K562 (cell line): ENCODE results near the gene MEPE. TPM values are rescaled to one million over a fixed set of nuclear protein-coding genes. Genes with fewer than 3 reads are reported as not detected.

Experiments
- ATAC-seq: fragments of 200-7000 bp; cut with Tn5 transposase; 3 replicates; pipeline ENCODE4 v1.9.1; 2020; ENCODE audit warnings: moderate library complexity
- BruUV-seq: library from RNA; stranded (reverse); fragments of 400-500 nt; replicated peaks from 2 replicates; lab custom pipeline; 2021; lab: Mats Ljungman, UMichigan
- CTCF ChIA-PET: fragments of 300-600 bp; formaldehyde crosslinking; extraction: SDS; loops from one replicate; lab custom pipeline; 2021; ENCODE audit warnings: low intra/inter-chr PET ratio; lab: Yijun Ruan, JAX
- POLR2A ChIA-PET: fragments of 300-600, 350-650 bp; sonication (Branson Sonifier 250); formaldehyde crosslinking; extraction: SDS; loops from one replicate; lab custom pipeline; 2021; ENCODE audit warnings: antibody characterized with exemption, inconsistent platforms; lab: Yijun Ruan, JAX
- DNase-seq, 4 experiments: peaks; one replicate each; pipeline versions ENCODE4 v3.0.0 to v3.0.0-alpha.2; 2011 to 2018; ENCODE audit warnings: low spot score in 3 of 4, mixed read lengths in 3 of 4; ENCODE audit errors: extremely low read depth in 1 of 4
- FAIRE-seq: peaks from 2 replicates; lab custom pipeline; 2011; peaks lifted over from hg19 to GRCh38; lab: Jason Lieb, UNC
- H2AFZ ChIP-seq: 2 replicates; pipeline ENCODE4 v1.6.0; 2011; ENCODE audit warnings: low read depth, low read length, control low read depth, inconsistent platforms
- H3K27ac ChIP-seq: fragments of 200-600 bp; 3 replicates; pipeline ENCODE4 v1.8.0; 2011; ENCODE audit warnings: low read depth, mild to moderate bottlenecking, control low read depth, inconsistent platforms, low read length, moderate library complexity, mixed read lengths; ENCODE audit errors: extremely low read depth
- H3K27me3 ChIP-seq, 2 experiments: fragments of 300-600 bp in 1 of 2; 2 replicates in 1 of 2; 3 replicates in 1 of 2; pipeline versions ENCODE4 v1.6.0 to v1.8.0; 2011; ENCODE audit warnings: inconsistent platforms in 2 of 2, low read length in 2 of 2, mild to moderate bottlenecking in 1 of 2, mixed read lengths in 1 of 2, moderate library complexity in 1 of 2; ENCODE audit not compliant: control insufficient read depth in 2 of 2, insufficient read depth in 2 of 2
- H3K36me3 ChIP-seq: fragments of 300-600 bp; 3 replicates; pipeline ENCODE4 v1.8.0; 2011; ENCODE audit warnings: mild to moderate bottlenecking, low read length, inconsistent platforms; ENCODE audit not compliant: control insufficient read depth, insufficient read depth
- H3K4me1 ChIP-seq, 2 experiments: fragments of 200-600 bp in 1 of 2; replicated peaks in 1 of 2; 2 replicates in 1 of 2; 3 replicates in 1 of 2; pipeline versions ENCODE4 v1.5.1 to v1.8.0; 2011; ENCODE audit warnings: inconsistent platforms in 2 of 2, low read length in 2 of 2, mild to moderate bottlenecking in 1 of 2, mixed read lengths in 1 of 2, moderate library complexity in 1 of 2; ENCODE audit not compliant: control insufficient read depth in 2 of 2, insufficient read depth in 2 of 2
- H3K4me2 ChIP-seq: 2 replicates; pipeline ENCODE4 v1.6.1; 2011; ENCODE audit warnings: low read length, control low read depth, inconsistent platforms, mixed read lengths; ENCODE audit not compliant: insufficient read depth
- H3K4me3 ChIP-seq: fragments of 200-600 bp; sonication (generic), shearing (Covaris generic); 2 replicates; pipeline ENCODE4 v1.5.1; 2016; ENCODE audit warnings: control low read depth, inconsistent platforms
- H3K79me2 ChIP-seq: fragments of 200-600 bp; 3 replicates; pipeline ENCODE4 v1.8.0; 2011; ENCODE audit warnings: low read length, inconsistent platforms; ENCODE audit not compliant: control insufficient read depth, insufficient read depth
- H3K9ac ChIP-seq, 2 experiments: 2 replicates each; pipeline versions ENCODE4 v1.6.0 to v1.6.1; 2011; ENCODE audit warnings: low read depth in 2 of 2, low read length in 2 of 2, control low read depth in 1 of 2, inconsistent platforms in 1 of 2, mild to moderate bottlenecking in 1 of 2, mixed read lengths in 1 of 2; ENCODE audit not compliant: insufficient read depth in 1 of 2
- H3K9me1 ChIP-seq: one replicate; pipeline ENCODE4 v1.6.0; 2011; ENCODE audit warnings: inconsistent platforms, mild to moderate bottlenecking, low read length, moderate library complexity; ENCODE audit not compliant: control insufficient read depth, insufficient read depth
- H3K9me3 ChIP-seq: replicated peaks from 2 replicates; pipeline ENCODE4 v1.5.1; 2011; ENCODE audit warnings: low read depth, low read length, inconsistent platforms; ENCODE audit not compliant: control insufficient read depth, insufficient read depth
- H4K20me1 ChIP-seq: replicated peaks from 2 replicates; pipeline ENCODE4 v1.6.1; 2011; ENCODE audit warnings: low read length, inconsistent platforms, mixed read lengths; ENCODE audit not compliant: control insufficient read depth, insufficient read depth
- CSDE1 ChIP-seq, 2 experiments: fragments of 450-650 bp; IDR thresholded peaks; 2 replicates each; pipeline ENCODE4 v1.6.1; 2016; ENCODE audit warnings: mild to moderate bottlenecking in 1 of 2
- HNRNPH1 ChIP-seq: fragments of 200-400 bp; formaldehyde crosslinking; optimal IDR thresholded peaks from 2 replicates; pipeline ENCODE3; 2017; ENCODE audit warnings: low read depth, mild to moderate bottlenecking, low read length, moderate library complexity
- KLF16 ChIP-seq: IDR thresholded peaks from 2 replicates; pipeline ENCODE4 v1.6.1; 2016; ENCODE audit warnings: antibody characterized with exemption
- KLF6 ChIP-seq: fragments of 250-450 bp; sonication (Bioruptor Pico); IDR thresholded peaks from 2 replicates; pipeline ENCODE4 v1.4.0; 2020; ENCODE audit warnings: mild to moderate bottlenecking, moderate library complexity, borderline replicate concordance
- MAFG ChIP-seq: fragments of 450-650 bp; conservative IDR thresholded peaks from 2 replicates; pipeline ENCODE4 v1.6.1; 2016; ENCODE audit warnings: missing genetic modification characterization, missing compliant biosample characterization
- NUFIP1 ChIP-seq: fragments of 450-650 bp; IDR thresholded peaks from 2 replicates; pipeline ENCODE4 v1.6.1; 2018; ENCODE audit not compliant: partially characterized antibody
- RAD21 ChIP-seq, 2 experiments: fragments of 250-450 bp in 1 of 2; fragments of 450-650 bp in 1 of 2; sonication (Bioruptor Pico) in 1 of 2; formaldehyde crosslinking in 1 of 2; IDR thresholded peaks in 1 of 2; conservative IDR thresholded peaks in 1 of 2; 2 replicates each; pipeline versions ENCODE4 v1.4.0 to v1.8.0; 2020 to 2022; ENCODE audit warnings: mild to moderate bottlenecking in 2 of 2, moderate library complexity in 1 of 2
- RBM25 ChIP-seq: fragments of 200-400 bp; formaldehyde crosslinking; IDR thresholded peaks from 2 replicates; pipeline ENCODE4 v1.6.1; 2018; ENCODE audit warnings: low read length, low read depth, moderate library complexity; ENCODE audit not compliant: severe bottlenecking
- RBM39 ChIP-seq: fragments of 200-400 bp; formaldehyde crosslinking; optimal IDR thresholded peaks from 2 replicates; pipeline ENCODE3; 2018; ENCODE audit warnings: low read depth, low read length
- SMC3 ChIP-seq: conservative IDR thresholded peaks from 2 replicates; pipeline ENCODE4 v1.6.1; 2011; ENCODE audit warnings: low read depth, low read length, improper control_type of control experiment; ENCODE audit not compliant: insufficient read depth
- TFAM ChIP-seq: fragments of 250-450 bp; sonication (Bioruptor Pico); conservative IDR thresholded peaks from 2 replicates; pipeline ENCODE4 v1.5.0; 2021; ENCODE audit warnings: mild to moderate bottlenecking, moderate library complexity
- TSC22D4 ChIP-seq: fragments of 450-650 bp; IDR thresholded peaks from 2 replicates; pipeline ENCODE4 v1.6.1; 2016; ENCODE audit warnings: missing genetic modification characterization, missing biosample characterization, control low read depth
- ZNF184 ChIP-seq: sonication (generic); formaldehyde crosslinking; IDR thresholded peaks from 2 replicates; pipeline ENCODE4 v1.5.0; 2020; ENCODE audit warnings: missing genetic modification reagents
- ZNF232 ChIP-seq: sonication (generic); formaldehyde crosslinking; IDR thresholded peaks from 2 replicates; pipeline ENCODE4 v1.8.0; 2022; ENCODE audit warnings: mild to moderate bottlenecking, missing genetic modification reagents
- ZNF561 ChIP-seq: fragments of 450-650 bp; formaldehyde crosslinking; conservative IDR thresholded peaks from 2 replicates; pipeline ENCODE4 v1.4.0; 2020; ENCODE audit warnings: mild to moderate bottlenecking, moderate library complexity
- ZNF584 ChIP-seq: fragments of 200-800 bp; sonication (Bioruptor generic); IDR thresholded peaks from 2 replicates; pipeline ENCODE4 v1.6.1; 2016; ENCODE audit warnings: low read depth, mild to moderate bottlenecking, missing genetic modification characterization, missing compliant biosample characterization
- ZNF780A ChIP-seq: fragments of 250-450 bp; sonication (Bioruptor Pico); IDR thresholded peaks from 2 replicates; pipeline ENCODE4 v1.5.0; 2021; ENCODE audit warnings: mild to moderate bottlenecking
- WGBS: fragments of 100-300 bp; shearing (Covaris generic); methylation state at CpG from one replicate; pipeline ENCODE4 v1.1.6; 2016; ENCODE audit warnings: low coverage, mixed read lengths; ENCODE audit not compliant: insufficient coverage; ENCODE audit errors: missing lambda C conversion rate; 5-methylcytosine and 5-hydroxymethylcytosine counted together
- in situ Hi-C: fragments of 300-500 bp; cut with MboI; formaldehyde crosslinking; loops from 4 replicates; pipeline ENCODE4 v1.15.0; 2018; ENCODE audit warnings: inconsistent platforms, mixed read lengths
- intact Hi-C: fragments of 100-400 bp; cut with micrococcal nuclease; formaldehyde crosslinking; loops from 2 replicates; pipeline ENCODE4 v1.14.2; 2022
- polyA plus RNA-seq, 8 experiments: library from polyadenylated mRNA; depleted of rRNA in 4 of 8; stranded (reverse) in 5 of 8; unstranded in 3 of 8; fragments of >200 nt; fragmentation: Nextera tagmentation in 2 of 8; fragmentation: Illumina TruSeq in 1 of 8; extraction: Ambion mirVana in 2 of 8; extraction: Trizol in 1 of 8; gene quantifications; 2 replicates each; pipeline versions ENCODE4 v1.2.1 to v1.2.3, GENCODE V29; 2011 to 2014; ENCODE audit warnings: inconsistent platforms in 1 of 8, missing spikeins in 1 of 8
- total RNA-seq, 7 experiments: library from RNA; depleted of rRNA in 6 of 7; stranded (reverse); fragments of >200 nt in 6 of 7; fragmentation: Illumina TruSeq in 2 of 7; extraction: Trizol in 2 of 7; gene quantifications; 2 replicates each; pipeline versions ENCODE4 v1.2.1 to v1.2.3, GENCODE V29; 2011 to 2021; ENCODE audit warnings: low replicate concordance in 1 of 7
- TF ChIP-seq, protein P1 (sequence below): IDR thresholded peaks from 3 replicates; pipeline ENCODE4 v1.6.1; 2011; ENCODE audit warnings: borderline replicate concordance, mild to moderate bottlenecking; ENCODE audit not compliant: insufficient read length, insufficient read depth
- TF ChIP-seq, protein P2 (sequence below), 2 experiments: fragments of 250-450 bp in 1 of 2; fragments of 450-650 bp in 1 of 2; sonication (Bioruptor Pico) in 1 of 2; IDR thresholded peaks; 2 replicates each; pipeline versions ENCODE4 v1.6.1 to v1.8.0; 2016 to 2021; ENCODE audit warnings: mild to moderate bottlenecking in 2 of 2, moderate library complexity in 2 of 2, missing compliant biosample characterization in 1 of 2, missing genetic modification characterization in 1 of 2
- TF ChIP-seq, protein P3 (sequence below), 2 experiments: fragments of 450-650 bp in 1 of 2; sonication (generic) in 1 of 2; formaldehyde crosslinking; conservative IDR thresholded peaks; 2 replicates each; pipeline versions ENCODE4 v1.4.0 to v1.8.1; 2020 to 2022; ENCODE audit warnings: mild to moderate bottlenecking in 1 of 2, missing genetic modification reagents in 1 of 2

MEPE gene
- total and polyA plus RNA-seq, 9 of the 15 experiments (the other 6 are each of a cell fraction or from before 2014, with no cell fraction given), result not detected

DNA sequence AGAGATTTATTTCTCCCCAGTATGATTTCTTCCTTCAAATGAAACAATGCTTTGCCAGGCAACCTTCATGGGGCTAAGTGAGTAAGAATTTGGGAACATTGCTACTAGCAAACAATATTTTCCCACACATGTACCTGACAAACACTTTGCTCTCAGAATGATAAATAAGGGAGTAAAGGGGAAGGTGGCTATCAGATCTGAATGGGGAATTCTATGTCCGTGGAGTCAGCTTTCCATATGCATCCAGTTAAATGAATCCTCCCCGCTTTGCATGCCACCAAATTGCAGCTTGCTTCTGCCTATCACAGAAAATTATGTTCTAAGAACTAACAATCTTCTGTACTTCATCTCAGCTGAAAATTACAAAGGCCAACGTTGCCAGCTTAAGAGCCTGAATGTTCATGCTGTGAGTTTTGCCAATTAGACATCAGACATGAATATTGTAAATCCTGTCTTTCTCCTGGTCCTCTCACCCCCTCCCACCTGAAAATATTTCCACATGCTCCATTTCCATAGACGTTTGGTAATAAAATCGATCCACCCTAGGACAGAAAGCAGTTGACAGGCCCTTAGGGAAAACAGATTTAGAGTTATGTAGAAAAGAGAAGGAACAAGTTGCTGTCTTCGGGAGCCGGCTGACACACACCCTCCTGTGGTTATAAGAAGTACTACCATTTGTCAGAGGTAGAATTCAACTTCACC lies 6.3 kb downstream of the MEPE start:
- DNase-seq, result peak; percentile 25 to 32 (median 29)
- Histone ChIP-seq H4K20me1 (no peaks in the 10 kb centered on the region; the same call in 1 of the 2 replicates), H3K4me1 (no peaks in the 10 kb centered on the region), H2AFZ (no peak overlapping the region), H3K9ac (no peak overlapping the region), H3K27me3 (no peaks in the 10 kb centered on the region), H3K4me2 (no peak overlapping the region), H3K36me3 (no peaks in the 10 kb centered on the region), H3K79me2 (no peaks in the 10 kb centered on the region), H3K9me3 (no peaks in the 10 kb centered on the region), H3K9me1 (no peaks in the 10 kb centered on the region), H3K4me3 (no peak overlapping the region), H3K27ac (no peak overlapping the region)
- FAIRE-seq, result peak; percentile 68
- no TSS peak for BruUV-seq
- intact Hi-C loops (loop anchor here (1.0 to 5.0 kb wide), 2 partner anchors 160 to 297 kb away; no protein-coding TSS in a partner anchor), in situ Hi-C loops (no loop called here)
- ATAC-seq, result peak; percentile 78
- WGBS, result 0% methylated on average over 7 of the region's 7 CpGs
- POLR2A ChIA-PET, result interaction anchor here (0.6 to 0.8 kb wide), 2 partner anchors 151 to 176 kb away, joined by 3 to 5 read pairs; no protein-coding TSS in a partner anchor
- CTCF ChIA-PET, result interaction anchor here (0.6 to 2.8 kb wide), 2 partner anchors 159 to 161 kb away, joined by 4 to 27 read pairs; no protein-coding TSS in a partner anchor
- no peak for TF ChIP-seq TFAM (CRISPR knock-in tag)
- TF ChIP-seq ZNF780A, result no peak
- TF ChIP-seq RBM25, result no peak
- no peak for TF ChIP-seq ZNF184
- no peak for TF ChIP-seq CSDE1 (IDR thresholded peaks at IDR 0.05)
- peak; percentile 44; the same call in 1 of the 2 replicates for TF ChIP-seq SMC3
- TF ChIP-seq, protein P1, sequence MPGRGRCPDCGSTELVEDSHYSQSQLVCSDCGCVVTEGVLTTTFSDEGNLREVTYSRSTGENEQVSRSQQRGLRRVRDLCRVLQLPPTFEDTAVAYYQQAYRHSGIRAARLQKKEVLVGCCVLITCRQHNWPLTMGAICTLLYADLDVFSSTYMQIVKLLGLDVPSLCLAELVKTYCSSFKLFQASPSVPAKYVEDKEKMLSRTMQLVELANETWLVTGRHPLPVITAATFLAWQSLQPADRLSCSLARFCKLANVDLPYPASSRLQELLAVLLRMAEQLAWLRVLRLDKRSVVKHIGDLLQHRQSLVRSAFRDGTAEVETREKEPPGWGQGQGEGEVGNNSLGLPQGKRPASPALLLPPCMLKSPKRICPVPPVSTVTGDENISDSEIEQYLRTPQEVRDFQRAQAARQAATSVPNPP, result no peak
- no peak for TF ChIP-seq TSC22D4
- TF ChIP-seq ZNF232, result no peak
- TF ChIP-seq NUFIP1, result no peak
- TF ChIP-seq KLF6 (CRISPR knock-in tag), result no peak
- no peak for TF ChIP-seq HNRNPH1
- no peak for TF ChIP-seq ZNF584
- no peak for TF ChIP-seq ZNF561 (CRISPR knock-in tag)
- TF ChIP-seq, protein P2, sequence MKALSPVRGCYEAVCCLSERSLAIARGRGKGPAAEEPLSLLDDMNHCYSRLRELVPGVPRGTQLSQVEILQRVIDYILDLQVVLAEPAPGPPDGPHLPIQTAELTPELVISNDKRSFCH (CRISPR knock-in tag; IDR thresholded peaks at IDR 0.05), result no peak
- TF ChIP-seq, protein P2 (tag; IDR thresholded peaks at IDR 0.05), result no peak
- TF ChIP-seq RAD21 (CRISPR knock-in tag; conservative IDR thresholded peaks at IDR 0.05 in 1 of 2, IDR thresholded peaks at IDR 0.05 in 1 of 2), result peak; percentile 58 to 64
- no peak for TF ChIP-seq RBM39
- TF ChIP-seq, protein P3, sequence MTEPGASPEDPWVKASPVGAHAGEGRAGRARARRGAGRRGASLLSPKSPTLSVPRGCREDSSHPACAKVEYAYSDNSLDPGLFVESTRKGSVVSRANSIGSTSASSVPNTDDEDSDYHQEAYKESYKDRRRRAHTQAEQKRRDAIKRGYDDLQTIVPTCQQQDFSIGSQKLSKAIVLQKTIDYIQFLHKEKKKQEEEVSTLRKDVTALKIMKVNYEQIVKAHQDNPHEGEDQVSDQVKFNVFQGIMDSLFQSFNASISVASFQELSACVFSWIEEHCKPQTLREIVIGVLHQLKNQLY (CRISPR knock-in tag; conservative IDR thresholded peaks at IDR 0.05), result no peak
- TF ChIP-seq KLF16, result no peak
- no peak for TF ChIP-seq MAFG (tag)
